NCI-H748 treated with DMSO at 0.1 percent for 48 hours (cell line): ENCODE measurements around the gene TINCR.
"Not testable (repeated sequence)": the region's sequence is repeated elsewhere in the genome, so short reads cannot be mapped to it uniquely, and the experiment has no call there.

ENCODE experiments used
- DNase-seq: peaks from one replicate; lab custom pipeline; 2025; lab: John Stamatoyannopoulos, UW

TINCR gene

GRCh38 chr19:5567360-5567969 lies at the start of gene TINCR:
TINCR (minus strand) TSS chr19:5567953.
- no peak for DNase-seq

GRCh38 chr19:5617080-5617479 lies 49.3 kb upstream of the TINCR start:
- no peak for DNase-seq

- DNase-seq = no peak
These were observed 48.1 kb upstream of the TINCR start for GRCh38 chr19:5615756-5616327.

GRCh38 chr19:5612891-5613865 lies 45.4 kb upstream of the TINCR start:
- DNase-seq = no peak

GRCh38 chr19:5609881-5610448 lies 42.2 kb upstream of the TINCR start:
- no peak for DNase-seq

GRCh38 chr19:5608766-5609165 lies 41.0 kb upstream of the TINCR start:
- DNase-seq = not testable (repeated sequence)

GRCh38 chr19:5608291-5608690 lies 40.5 kb upstream of the TINCR start:
- DNase-seq = no peak

- no peak for DNase-seq
These were observed 39.8 kb upstream of the TINCR start for GRCh38 chr19:5607318-5608275.

GRCh38 chr19:5605362-5605761 lies 37.6 kb upstream of the TINCR start:
- DNase-seq = no peak

- no peak for DNase-seq
These were observed 35.9 kb upstream of the TINCR start for GRCh38 chr19:5603626-5604025.

- no peak for DNase-seq
These were observed 33.0 kb upstream of the TINCR start for GRCh38 chr19:5600797-5601196.

GRCh38 chr19:5595745-5596144 lies 28.0 kb upstream of the TINCR start:
- DNase-seq = no peak

GRCh38 chr19:5595129-5595528 lies 27.4 kb upstream of the TINCR start:
- no peak for DNase-seq

- DNase-seq = no peak
These were observed 26.8 kb upstream of the TINCR start for GRCh38 chr19:5594521-5594950.

- DNase-seq = no peak
These were observed 25.8 kb upstream of the TINCR start for GRCh38 chr19:5593343-5594255.

- DNase-seq = no peak
These were observed 25.0 kb upstream of the TINCR start for GRCh38 chr19:5592531-5593342.

GRCh38 chr19:5591476-5591875 lies 23.7 kb upstream of the TINCR start:
- no peak for DNase-seq

GRCh38 chr19:5590865-5591154 lies 23.1 kb upstream of the TINCR start:
- no peak for DNase-seq

- DNase-seq = no peak
These were observed 22.6 kb upstream of the TINCR start for GRCh38 chr19:5590151-5590864.
